ENCODE data around the gene MATN4. TPM values are rescaled to one million over a fixed set of nuclear protein-coding genes. Genes with fewer than 3 reads are reported as not detected.

Gene MATN4
- total RNA-seq, 1 donor from 2014 or later = not detected

DNA sequence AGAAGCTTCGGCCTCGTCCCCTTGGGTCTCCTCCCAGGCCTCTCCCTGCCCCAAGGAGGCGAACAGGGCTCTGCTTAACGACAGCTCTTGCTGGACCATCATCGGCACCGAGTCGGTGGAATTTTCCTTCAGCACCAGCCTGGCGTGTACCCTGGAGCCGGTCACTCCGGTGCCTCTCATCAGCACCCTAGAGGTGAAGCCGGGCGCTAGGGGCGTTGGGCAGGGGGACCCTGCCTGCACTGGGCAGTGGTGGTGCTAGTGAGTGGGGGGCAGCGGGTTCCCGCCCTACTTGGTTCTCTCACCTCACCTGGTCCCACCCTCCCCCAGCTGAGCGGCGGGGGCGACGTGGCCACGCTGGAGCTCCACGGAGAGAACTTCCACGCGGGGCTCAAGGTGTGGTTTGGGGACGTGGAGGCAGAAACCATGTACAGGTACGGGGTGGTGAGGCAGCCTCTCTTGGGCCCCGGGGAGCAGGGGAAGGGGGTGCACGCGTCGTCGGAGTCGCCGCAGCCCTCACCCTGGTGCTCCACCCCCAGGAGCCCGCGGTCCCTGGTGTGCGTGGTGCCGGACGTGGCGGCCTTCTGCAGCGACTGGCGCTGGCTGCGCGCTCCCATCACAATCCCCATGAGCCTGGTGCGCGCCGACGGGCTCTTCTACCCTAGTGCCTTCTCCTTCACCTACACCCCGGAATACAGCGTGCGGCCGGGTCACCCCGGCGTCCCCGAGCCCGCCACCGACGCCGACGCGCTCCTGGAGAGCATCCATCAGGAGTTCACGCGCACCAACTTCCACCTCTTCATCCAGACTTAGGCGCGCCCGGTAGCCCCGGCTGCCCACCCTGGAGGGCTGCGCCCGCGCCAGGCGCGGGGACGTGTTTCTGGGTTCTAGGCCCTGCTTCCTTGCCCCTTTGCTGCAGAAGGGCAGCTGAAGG lies 8.3 kb upstream of the MATN4 start:
- DNase-seq (ENCODE audit: low read depth, low spot score) = no peak

DNA sequence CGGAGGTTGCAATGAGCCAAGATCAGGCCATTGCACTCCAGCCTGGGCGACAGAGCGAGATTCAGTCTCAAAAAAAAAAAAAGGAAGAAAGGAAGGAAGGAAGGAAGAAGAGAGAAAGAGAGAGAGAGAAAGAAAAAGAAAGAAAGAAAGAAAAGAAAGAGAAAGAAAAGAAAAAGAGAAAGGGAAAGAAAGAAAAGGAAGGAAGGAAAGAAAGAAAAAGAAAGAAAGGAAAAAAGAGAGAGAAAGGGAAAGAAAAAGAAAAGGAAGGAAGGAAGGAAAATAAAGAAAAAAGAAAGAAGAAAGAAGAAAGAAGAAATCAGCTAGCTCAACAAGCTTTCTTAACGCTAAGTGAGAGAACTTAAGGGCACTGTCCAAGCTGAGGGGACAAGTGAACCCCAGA lies 7.6 kb upstream of the MATN4 start:
- DNase-seq (ENCODE audit: low read depth, low spot score) = no peak

DNA sequence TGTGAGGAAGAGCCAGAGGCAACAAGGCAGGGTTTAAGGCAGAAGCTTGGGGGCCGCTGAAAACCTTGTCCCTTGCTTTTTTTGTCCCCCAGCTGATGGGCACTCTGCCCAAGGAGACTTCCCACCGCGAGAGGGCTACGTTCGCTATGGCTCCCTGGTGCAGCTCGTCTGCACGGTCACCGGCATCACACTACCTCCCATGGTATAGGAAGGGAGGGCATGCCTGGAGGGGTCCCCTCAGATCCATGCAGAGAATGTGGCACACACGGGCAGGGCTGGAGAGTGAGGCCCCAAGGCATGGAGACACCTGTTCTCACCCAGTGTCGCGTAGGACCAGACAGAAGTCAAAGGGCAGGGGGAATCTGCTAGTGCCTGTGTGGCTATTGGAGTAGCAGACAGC lies 5.8 kb upstream of the MATN4 start:
- DNase-seq (ENCODE audit: low read depth, low spot score) = no peak

DNA sequence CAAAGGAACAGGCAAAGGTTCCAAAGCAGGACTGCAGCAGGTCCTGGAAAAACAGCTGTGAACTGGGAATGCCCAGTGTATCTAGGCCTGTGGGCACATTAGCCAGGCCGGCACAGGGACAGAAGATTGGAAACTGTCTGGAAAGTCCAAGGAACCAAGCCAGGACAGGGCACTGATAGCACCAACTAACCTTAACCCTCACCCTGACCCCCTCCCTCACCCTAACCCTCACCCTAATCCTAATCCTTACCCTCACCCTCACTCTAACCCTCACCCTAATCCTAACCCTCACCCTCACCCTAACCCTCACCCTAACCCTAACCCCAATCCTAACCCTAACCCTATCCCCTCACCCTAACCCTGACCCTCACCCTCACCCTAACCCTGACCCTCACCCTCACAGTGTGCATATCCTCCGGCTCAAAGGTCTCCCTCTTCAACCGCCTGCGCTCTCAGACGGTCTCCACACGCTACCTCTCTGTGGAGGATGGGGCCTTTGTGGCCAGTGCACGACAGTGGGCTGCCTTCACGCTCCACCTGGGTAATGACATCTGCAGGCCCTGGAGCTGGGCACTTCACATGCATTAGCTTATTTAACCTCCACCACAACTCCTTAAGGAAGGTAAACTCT lies 5.1 kb upstream of the MATN4 start:
- no peak for DNase-seq (ENCODE audit: low read depth, low spot score)

DNA sequence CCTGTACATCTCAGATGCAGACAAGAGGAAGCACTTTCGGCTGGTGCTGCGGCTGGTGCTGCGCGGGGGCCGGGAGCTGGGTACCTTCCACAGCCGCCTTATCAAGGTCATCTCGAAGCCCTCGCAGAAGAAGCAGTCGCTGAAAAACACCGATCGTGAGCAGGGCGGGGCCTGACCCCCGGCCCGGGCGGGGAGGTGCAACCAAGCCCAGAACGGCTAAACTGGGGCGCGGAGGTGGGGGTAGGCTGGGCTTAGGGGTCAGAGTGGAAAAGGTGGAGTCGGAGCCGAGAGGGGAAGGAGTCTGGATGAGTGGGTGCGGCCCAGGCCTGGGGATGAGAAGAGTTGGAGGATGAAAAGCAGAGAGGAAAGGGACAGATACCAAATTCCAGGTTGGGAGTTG lies 4.1 kb upstream of the MATN4 start:
- DNase-seq (ENCODE audit: low read depth, low spot score) = no peak

DNA sequence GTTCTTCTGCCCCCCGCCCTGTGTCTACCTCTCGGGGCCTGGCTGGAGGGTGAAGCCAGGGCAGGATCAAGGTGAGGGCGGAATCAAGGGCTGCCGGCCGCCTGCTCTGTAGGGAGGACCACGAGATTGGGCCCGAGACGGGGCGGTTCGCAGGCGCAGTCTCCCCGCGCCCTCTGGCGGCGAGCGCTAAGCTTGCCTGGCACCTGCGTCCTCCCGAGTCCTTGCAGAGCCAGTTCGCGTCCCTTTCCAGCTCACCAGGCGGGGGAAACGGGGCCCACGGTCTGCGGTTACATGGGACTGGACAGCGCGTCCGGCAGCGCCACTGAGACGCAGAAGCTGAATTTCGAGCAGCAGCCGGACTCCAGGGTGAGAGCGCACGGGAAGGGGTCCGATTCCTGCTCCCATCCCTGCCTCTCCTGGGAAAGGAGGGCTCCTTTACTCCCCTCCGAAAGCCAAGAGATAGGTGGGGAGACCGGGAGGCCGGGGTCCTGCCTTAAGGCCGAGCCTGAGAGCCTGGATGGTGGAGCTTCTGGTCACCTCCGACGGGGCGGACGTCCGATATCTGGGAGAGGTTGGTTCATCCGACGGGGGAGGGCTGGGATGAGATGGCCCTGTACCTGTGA lies 3.6 kb upstream of the MATN4 start:
- DNase-seq (ENCODE audit: low read depth, low spot score) = no peak

DNA sequence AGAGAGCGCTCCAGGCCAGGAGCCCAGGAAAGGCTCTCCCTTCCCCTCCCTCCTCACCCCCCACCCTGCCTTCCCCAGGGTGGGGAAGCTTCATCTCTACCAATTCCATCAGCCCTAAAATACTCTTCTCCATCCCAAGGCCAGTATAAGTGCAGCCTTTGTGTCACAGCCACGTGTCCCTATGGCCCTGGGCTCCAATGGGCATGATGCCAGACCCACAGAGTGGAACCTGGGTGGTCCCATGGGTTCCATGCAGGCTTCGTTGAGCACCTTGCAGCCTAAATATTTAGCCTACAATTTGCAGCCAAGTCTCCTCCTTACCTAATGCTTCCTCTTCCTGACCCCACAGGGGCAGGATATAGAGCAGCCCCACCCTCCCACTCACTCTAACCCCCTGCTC lies 976 bp upstream of the MATN4 start:
- DNase-seq (ENCODE audit: low read depth, low spot score) = no peak

DNA sequence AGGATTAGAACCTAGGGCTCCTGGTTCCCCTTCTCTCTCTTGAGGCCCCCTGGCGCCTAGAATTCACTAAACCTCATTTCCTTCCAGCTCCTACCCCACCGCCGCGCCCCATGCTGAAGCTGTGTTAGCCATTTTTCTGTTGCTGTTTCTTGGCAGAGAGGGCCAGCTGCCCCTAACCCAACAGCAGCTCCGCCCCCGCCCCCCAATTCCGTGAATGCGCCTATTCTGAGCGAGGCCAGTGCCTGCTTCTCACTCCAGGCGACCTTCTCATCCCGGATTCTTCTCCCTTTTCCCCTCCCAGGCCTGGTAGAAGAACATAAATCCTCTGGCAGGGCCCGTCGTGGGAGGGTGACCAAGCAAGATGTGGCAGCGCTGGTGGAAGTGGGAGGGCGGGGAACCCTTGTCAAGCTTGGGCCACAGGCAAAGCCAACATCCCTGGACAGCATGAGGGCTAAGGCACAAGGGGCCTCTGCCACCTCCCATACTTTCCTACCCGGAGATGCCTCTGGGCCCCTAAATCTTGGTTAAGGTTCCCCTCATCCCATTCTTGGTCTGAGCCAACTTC lies 941 bp downstream of the MATN4 start:
- no peak for DNase-seq (ENCODE audit: low read depth, low spot score)

DNA sequence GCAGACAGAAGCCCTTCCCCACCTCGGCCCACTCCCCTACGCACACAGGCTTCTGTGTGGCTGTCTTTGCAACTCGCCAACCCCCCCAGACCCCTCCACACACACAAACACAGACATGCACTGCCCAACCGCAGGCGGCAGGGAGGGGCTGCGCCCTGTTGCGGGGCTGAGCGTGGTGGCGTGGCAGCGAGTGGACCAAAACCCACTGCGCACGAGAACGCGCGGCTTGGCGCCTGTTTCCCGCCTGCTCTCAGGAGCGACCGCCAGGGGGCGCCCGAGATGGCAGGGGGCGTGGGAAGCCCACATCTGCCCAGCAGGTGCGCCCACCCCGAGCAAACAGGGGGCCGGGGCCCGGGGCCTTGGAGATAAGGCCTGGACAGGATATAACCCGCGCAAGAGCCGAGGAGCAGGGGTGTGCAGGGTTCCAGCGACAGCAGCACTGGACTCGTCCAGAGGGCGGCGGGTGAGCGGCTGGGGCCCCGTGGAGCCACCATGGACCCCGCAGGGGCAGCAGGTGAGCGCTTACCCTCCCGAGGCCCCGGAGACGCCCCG lies 1.6 kb downstream of the MATN4 start, which contains the start of gene RBPJL:
Gene RBPJL (plus strand): TSS at position 410 of the 552 bp plus-strand sequence. CDS start 83 bp downstream, at position 493.
- DNase-seq (ENCODE audit: low read depth, low spot score) = no peak

DNA sequence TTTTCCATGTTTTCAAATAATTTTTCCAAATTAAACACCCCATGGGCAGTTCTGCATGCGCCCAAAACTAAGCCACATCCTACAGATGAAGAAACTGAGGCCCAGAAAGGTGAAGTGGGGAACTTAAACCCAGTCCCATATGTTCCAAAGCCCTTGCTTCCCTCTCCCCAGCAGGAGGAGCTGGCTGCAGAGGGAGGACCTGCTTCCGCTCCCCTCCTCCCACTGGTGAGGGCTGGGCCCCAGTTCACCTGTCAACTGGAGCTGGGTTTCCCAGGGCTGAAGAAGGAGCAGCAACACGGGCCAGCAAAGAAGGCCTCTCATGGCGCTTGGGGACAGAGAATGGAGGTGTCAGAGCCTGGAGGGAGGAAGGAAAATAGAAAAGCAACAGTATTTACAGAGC lies 2.8 kb downstream of the MATN4 start:
- no peak for DNase-seq (ENCODE audit: low read depth, low spot score)

DNA sequence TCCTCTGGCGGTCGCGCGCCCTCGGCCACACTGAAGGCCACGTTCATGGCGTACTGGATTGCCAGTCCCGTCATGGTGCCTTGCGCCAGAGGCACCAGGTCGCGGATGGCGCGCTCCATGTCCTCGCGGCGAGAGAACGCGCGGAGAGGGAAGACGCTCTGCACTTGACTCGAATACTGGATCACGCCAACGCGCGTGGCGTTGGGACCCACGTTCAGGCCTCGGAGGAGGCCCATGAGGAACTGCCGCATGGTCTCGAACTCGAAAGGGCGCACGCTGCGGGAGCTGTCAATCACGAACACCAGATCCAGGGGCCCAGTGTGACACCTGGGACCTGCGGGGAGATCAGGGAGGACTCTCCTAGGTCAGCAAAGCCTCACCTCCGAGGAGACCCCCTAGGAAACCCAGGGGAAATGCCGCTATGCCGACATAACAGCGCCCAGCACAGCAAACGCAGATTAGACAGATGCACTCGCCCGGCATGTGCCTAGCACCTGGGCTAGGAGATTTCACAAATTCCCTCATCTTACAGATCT lies 3.6 kb downstream of the MATN4 start:
- no peak for DNase-seq (ENCODE audit: low read depth, low spot score)

DNA sequence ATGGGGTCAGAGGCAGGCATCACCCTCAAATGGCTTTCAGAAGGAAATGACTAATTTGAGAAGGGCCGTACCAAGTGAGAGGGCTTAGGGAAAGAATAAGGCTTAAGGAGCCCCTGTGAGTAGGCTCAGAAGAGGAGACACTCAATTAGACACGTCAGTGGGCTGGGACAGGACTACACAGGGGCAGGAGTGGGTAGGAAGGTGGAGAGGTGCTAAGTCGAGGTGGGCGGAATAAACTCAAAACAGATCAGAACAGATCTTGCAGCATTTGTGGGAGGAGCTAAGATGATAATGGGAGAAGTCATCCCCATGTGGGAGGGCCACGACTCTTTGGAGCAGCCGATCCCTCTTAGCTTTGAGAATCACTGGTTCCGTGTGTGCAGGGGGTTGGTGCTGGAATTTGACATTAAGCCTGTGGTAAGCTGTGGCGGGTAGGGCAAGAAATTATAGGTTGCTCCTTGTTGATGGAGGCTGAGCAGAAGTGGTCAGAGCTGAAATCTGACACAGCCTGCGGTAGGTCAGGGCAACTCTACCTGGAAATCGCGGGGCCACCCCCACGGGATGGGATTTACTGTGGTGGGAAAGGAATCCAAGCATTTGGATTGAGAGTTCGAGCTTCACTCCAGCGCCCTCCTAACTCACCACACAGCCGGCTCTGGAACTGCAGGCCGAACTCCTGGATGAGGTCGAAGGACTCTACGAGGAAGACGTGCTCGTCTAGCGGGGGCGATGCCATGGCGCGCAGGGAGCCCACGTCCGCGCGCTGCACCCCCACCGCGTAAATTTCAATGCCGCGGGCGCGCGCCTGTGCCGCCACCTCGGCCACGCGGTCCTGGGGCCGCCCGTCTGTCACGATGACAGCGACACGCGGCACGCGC lies 4.3 kb downstream of the MATN4 start:
- DNase-seq (ENCODE audit: low read depth, low spot score) = no peak

DNA sequence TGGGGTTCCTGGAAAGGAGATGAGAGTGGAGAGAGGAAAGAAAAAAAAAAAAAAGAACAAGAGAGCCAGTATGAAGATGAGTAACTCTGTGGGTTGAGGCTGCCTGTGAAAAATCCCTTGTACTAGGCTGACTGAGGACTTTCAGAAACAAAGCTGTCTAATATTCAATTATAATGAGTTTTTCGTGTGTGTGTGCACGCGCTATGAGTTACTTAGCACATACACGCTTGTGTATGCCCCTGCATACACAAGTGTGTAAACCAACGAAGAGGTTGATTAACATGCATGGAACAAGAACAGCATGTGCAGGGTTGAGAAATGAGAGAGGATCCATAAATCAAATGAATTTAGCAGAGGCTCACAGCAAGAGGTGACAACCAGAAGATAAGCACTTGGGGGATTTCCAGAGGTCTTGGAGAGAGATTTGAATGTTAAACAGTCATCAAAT lies 6.3 kb downstream of the MATN4 start:
- no peak for DNase-seq (ENCODE audit: low read depth, low spot score)

DNA sequence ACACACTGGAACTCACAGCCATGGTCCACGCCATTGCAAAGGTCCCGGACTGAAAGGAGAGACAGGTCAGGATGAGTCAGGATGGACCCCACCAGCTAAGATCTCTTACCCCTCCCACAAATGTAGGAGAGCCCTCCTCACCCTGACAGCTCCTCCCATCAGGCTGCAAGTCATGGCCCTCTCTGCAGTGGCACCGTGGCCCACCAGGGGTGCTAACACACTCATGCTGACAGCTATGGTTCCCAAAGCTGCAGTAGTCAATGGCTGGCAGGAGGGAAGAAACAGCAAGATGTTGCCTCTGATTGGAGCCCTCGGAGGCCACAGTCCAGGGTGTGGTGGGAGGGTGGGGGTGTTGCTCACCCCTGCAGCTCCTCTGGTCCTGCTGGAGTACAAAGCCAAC lies 7.1 kb downstream of the MATN4 start:
- DNase-seq (ENCODE audit: low read depth, low spot score) = no peak

DNA sequence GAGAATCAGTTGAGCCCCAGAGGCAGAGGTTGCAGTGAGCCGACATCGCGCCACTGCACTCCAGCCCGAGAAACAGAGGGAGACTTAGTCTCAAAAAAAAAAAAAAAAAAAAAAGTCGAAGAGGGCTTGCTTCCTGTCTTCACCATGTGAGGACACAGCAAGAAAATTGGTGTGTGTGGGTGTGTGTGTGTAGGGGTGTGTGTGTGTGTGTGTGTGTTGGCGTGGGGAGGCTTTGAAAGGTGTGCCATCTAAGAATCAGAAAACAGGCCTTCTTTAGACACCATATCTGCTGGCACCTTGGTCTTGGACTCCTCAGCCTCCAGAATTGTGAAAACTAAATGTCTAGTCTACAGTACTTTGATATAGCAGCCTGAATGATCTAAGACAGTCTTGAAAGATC lies 8.3 kb downstream of the MATN4 start:
- no peak for DNase-seq (ENCODE audit: low read depth, low spot score)

DNA sequence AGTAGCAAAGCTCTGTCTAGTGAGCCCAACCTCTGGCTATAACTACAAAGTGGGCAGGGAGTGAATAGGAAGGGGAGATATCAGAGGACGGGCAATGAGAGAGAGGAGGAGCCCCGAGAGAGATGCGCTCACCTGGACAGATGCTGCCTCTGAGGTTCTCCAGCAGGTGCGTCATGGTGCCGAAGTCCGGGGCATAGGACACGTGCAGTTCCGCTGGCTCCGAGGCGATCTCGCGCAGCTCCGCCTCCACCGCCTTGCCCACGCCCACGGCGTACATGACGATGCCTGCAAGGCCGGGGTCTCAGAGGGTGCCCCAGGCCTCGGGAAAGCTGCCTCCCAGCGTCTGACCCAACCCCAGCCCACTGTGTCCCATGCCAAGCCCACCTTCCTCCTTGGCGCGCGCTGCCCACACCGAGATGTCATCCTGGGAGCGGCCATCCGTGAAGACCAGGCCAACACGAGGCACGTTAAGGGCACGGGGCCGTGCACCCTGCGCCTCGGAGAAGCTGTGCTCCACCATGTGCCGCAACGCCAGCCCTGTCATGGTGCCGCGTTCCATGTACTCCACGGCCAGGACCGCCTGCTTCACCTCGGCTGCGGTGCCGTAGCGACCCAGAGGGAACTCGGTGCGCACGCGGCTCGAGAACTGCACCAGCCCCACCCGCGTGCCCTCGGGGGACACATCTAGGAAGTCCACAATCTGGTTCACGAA lies 10.2 kb downstream of the MATN4 start:
- DNase-seq (ENCODE audit: low read depth, low spot score) = no peak

DNA sequence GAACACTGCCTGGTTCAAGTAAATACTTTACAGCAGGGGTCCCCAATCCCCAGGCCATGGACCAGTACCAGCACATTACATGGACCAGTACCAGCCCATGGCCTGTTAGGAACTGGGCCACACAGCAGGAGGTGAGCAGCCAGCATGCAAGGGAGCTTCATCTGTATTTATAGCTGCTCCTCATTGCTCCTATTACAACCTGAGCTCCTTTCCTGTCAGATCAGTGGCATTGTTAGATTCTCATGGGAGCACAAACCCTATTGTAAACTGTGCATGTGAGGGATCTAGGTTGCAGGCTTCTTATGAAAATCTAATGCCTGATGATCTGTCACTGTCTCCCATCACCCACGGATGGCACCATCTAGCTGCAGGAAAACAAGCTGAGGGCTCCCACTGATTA lies 13.4 kb downstream of the MATN4 start:
- DNase-seq (ENCODE audit: low read depth, low spot score) = no peak

DNA sequence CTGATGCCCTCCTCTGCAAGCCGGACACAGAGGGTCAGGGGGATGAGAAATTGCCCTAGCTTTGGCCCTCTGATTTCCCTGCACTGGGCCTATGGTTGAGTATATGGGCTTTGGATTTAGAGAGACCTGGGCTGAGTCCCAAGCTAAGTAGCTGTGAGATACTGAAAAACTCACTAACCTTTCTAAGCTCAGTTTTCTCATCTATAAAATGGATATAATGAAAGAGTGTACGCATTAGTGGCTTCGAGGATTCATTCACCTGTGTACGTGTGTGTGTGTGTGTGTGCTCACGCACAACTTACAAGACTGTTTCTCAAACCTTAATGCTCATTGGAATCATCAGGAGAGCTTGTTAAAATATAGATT lies 14.1 kb downstream of the MATN4 start:
- DNase-seq (ENCODE audit: low read depth, low spot score) = no peak

DNA sequence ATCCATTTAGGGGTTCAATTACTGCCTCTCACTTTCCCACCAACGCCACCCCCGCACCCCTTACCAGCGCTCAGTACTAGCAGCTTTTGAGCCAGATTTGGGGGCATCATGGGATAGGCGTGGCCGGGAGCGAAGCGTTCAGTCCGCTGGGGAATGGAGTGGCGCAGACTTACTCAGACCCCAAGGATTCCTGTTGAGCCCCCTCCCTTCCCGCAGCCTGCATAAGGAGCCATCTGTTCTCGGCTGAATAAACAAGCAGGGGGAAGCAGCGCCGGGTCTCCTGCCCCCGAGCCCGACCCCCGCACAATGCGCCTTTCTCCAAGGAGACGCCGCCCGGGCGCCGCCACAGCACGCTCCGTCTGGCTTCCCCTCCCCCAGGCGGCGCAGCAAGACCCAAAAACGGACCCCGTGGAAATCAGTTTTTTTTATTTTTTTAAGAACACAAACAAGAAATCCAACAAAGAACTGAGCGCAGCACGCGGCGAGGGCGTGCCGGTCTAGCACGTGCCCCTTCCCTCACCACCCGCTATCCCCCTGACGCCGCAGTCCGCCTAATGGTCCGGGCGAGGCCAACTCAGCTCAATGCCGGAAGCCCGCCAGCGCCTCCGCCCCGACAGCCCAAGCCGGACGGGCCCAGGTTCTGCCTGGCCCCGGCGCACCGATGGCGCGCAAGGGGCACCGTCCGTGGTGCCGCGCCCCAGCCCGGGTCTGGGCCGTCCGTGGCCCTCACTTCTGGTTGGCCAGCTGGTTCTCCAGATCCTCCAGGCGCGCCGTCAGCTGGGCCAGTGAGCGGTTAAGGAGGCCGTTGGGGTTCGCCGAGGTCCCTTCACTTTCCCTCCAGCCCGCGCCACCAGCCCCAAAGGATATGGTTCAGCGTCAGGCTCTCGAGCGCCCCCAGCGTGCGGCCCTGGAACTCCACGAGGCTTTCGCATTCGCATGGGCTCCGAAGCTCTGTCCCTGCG lies 14.8 kb downstream of the MATN4 start:
- DNase-seq (ENCODE audit: low read depth, low spot score) = no peak
